GM19397 (cell line): ENCODE data around the gene TPSG1.
"Not testable (repeated sequence)": the region's sequence is repeated elsewhere in the genome, so short reads cannot be mapped to it uniquely, and the experiment has no call there.

ENCODE experiments used
- ATAC-seq: cut with Tn5 transposase; IDR thresholded peaks from one replicate; pipeline ENCODE4 v1.9.1; 2021; ENCODE audit warnings: mild to moderate bottlenecking, moderate library complexity; ENCODE audit not compliant: unreplicated experiment

Gene TPSG1

GRCh38 chr16:1198671-1199346 lies 26.3 kb downstream of the TPSG1 start:
- not testable (repeated sequence) for ATAC-seq

GRCh38 chr16:1198194-1198593 lies 26.9 kb downstream of the TPSG1 start:
- ATAC-seq, result no peak

GRCh38 chr16:1197237-1197866 lies 27.7 kb downstream of the TPSG1 start:
- no peak for ATAC-seq

- no peak for ATAC-seq
These were observed 28.6 kb downstream of the TPSG1 start for GRCh38 chr16:1196494-1196893.

- ATAC-seq, result no peak
These were observed 29.7 kb downstream of the TPSG1 start for GRCh38 chr16:1195393-1195666.

- no peak for ATAC-seq
These were observed 30.2 kb downstream of the TPSG1 start for GRCh38 chr16:1194665-1195392.

GRCh38 chr16:1193825-1194581 lies 31.1 kb downstream of the TPSG1 start:
- ATAC-seq, result no peak

GRCh38 chr16:1193143-1193824 lies 31.8 kb downstream of the TPSG1 start:
- no peak for ATAC-seq

GRCh38 chr16:1192384-1193073 lies 32.5 kb downstream of the TPSG1 start:
- ATAC-seq, result no peak

GRCh38 chr16:1190789-1191188 lies 34.3 kb downstream of the TPSG1 start:
- not testable (repeated sequence) for ATAC-seq

- no peak for ATAC-seq
These were observed 35.6 kb downstream of the TPSG1 start for GRCh38 chr16:1189455-1189854.

- ATAC-seq, result no peak
These were observed 36.5 kb downstream of the TPSG1 start for GRCh38 chr16:1188432-1189189.

GRCh38 chr16:1185460-1186207 lies 39.4 kb downstream of the TPSG1 start:
- not testable (repeated sequence) for ATAC-seq

- ATAC-seq, result no peak
These were observed 40.1 kb downstream of the TPSG1 start for GRCh38 chr16:1184980-1185379.

GRCh38 chr16:1184156-1184868 lies 40.8 kb downstream of the TPSG1 start:
- no peak for ATAC-seq

- no peak for ATAC-seq
These were observed 41.8 kb downstream of the TPSG1 start for GRCh38 chr16:1182950-1183907.

- ATAC-seq, result no peak
These were observed 42.8 kb downstream of the TPSG1 start for GRCh38 chr16:1182316-1182671.
